BLaER1 treated with 17β-estradiol and CSF1 and Interleukin-3, amounts not matched to agents 10 nM and 100 nM (cell line): Measurements from ENCODE around the gene CERS5.

Experiments
- H3K27ac ChIP-seq, 11 experiments: shearing (Covaris generic); formaldehyde crosslinking; 2 replicates each; pipeline ENCODE4 v1.8.1; 2022
- H3K27me3 ChIP-seq, 11 experiments: shearing (Covaris generic); formaldehyde crosslinking; 2 replicates each; pipeline ENCODE4 v1.8.1; 2022
- H3K36me3 ChIP-seq, 11 experiments: shearing (Covaris generic); formaldehyde crosslinking; 2 replicates each; pipeline ENCODE4 v1.8.1; 2022
- H3K4me1 ChIP-seq, 10 experiments: shearing (Covaris generic); formaldehyde crosslinking; 2 replicates each; pipeline ENCODE4 v1.8.1; 2022
- H3K4me2 ChIP-seq, 11 experiments: shearing (Covaris generic); formaldehyde crosslinking; 2 replicates each; pipeline ENCODE4 v1.8.1; 2022
- H3K4me3 ChIP-seq, 10 experiments: shearing (Covaris generic); formaldehyde crosslinking; 2 replicates each; pipeline ENCODE4 v1.8.1; 2022
- H3K9ac ChIP-seq, 11 experiments: shearing (Covaris generic); formaldehyde crosslinking; 2 replicates each; pipeline ENCODE4 v1.8.1; 2022
- H3K9me3 ChIP-seq, 11 experiments: shearing (Covaris generic); formaldehyde crosslinking; replicated peaks in 1 of 11; 2 replicates each; pipeline ENCODE4 v1.8.1; 2022
- H4K20me1 ChIP-seq, 11 experiments: shearing (Covaris generic); formaldehyde crosslinking; 2 replicates each; pipeline ENCODE4 v1.8.1; 2022
- Cebpa-rat ChIP-seq, 11 experiments: shearing (Covaris generic); IDR thresholded peaks; 2 replicates each; pipeline ENCODE4 v1.8.1; 2022

The CERS5 gene

GRCh38 chr12:50099302-50100008 lies 67.7 kb downstream of the CERS5 start:
- 0 out of 22 replicates have a peak overlapping the region, but pooled peaks of 1 of the 11 experiments have one; percentile 8 for H3K9ac ChIP-seq
- H4K20me1 ChIP-seq: peaks cover 0 to 45% (median 9%) of the 10 kb centered on the region in 11 experiments; a peak in 11 of 22 replicates
- no peaks in the 10 kb centered on the region for H3K9me3 ChIP-seq
- no peak overlapping the region for H3K4me3 ChIP-seq
- no peaks in the 10 kb centered on the region for H3K27me3 ChIP-seq
- no peak overlapping the region for H3K4me2 ChIP-seq
- TF ChIP-seq Cebpa-rat (IDR thresholded peaks at IDR 0.05): no peak
- no peak overlapping the region; a peak in 1 of 22 replicates for H3K27ac ChIP-seq
- peaks cover 14 to 26% (median 23%) of the 10 kb centered on the region in 10 experiments; a peak in 17 of 20 replicates for H3K4me1 ChIP-seq
- H3K36me3 ChIP-seq: peaks cover 63 to 83% (median 77%) of the 10 kb centered on the region in 11 experiments

- peaks cover 78 to 98% (median 92%) of the 10 kb centered on the region in 11 experiments for H3K36me3 ChIP-seq
- H3K4me1 ChIP-seq: peaks cover 6 to 13% (median 9%) of the 10 kb centered on the region in 10 experiments; a peak in 14 of 20 replicates
- peaks cover 0 to 48% (median 9%) of the 10 kb centered on the region in 11 experiments; a peak in 11 of 22 replicates for H4K20me1 ChIP-seq
- H3K27ac ChIP-seq: no peak overlapping the region
- H3K27me3 ChIP-seq: no peaks in the 10 kb centered on the region
- no peak overlapping the region for H3K4me3 ChIP-seq
- no peaks in the 10 kb centered on the region for H3K9me3 ChIP-seq
- H3K4me2 ChIP-seq: no peak overlapping the region
- H3K9ac ChIP-seq: no peak overlapping the region
- no peak for TF ChIP-seq Cebpa-rat (IDR thresholded peaks at IDR 0.05)
Measured at GRCh38 chr12:50097952-50098351, 69.2 kb downstream of the CERS5 start.

- TF ChIP-seq Cebpa-rat (IDR thresholded peaks at IDR 0.05): no peak
- H3K9ac ChIP-seq: no peak overlapping the region
- H3K4me3 ChIP-seq: no peak overlapping the region
- no peaks in the 10 kb centered on the region for H3K9me3 ChIP-seq
- peaks cover 0 to 49% (median 37%) of the 10 kb centered on the region in 11 experiments; a peak in 19 of 22 replicates for H4K20me1 ChIP-seq
- H3K27ac ChIP-seq: no peak overlapping the region
- peaks cover 21 to 36% (median 32%) of the 10 kb centered on the region in 10 experiments for H3K4me1 ChIP-seq
- peaks cover 85 to 91% (median 90%) of the 10 kb centered on the region in 11 experiments for H3K36me3 ChIP-seq
- no peak overlapping the region for H3K4me2 ChIP-seq
- no peaks in the 10 kb centered on the region for H3K27me3 ChIP-seq
Measured at GRCh38 chr12:50090391-50090790, 76.8 kb downstream of the CERS5 start.

- no peak overlapping the region for H3K27ac ChIP-seq
- no peak for TF ChIP-seq Cebpa-rat (IDR thresholded peaks at IDR 0.05)
- H3K9ac ChIP-seq: no peak overlapping the region
- peaks cover 21 to 36% (median 32%) of the 10 kb centered on the region in 10 experiments for H3K4me1 ChIP-seq
- H3K4me3 ChIP-seq: no peak overlapping the region
- H3K36me3 ChIP-seq: peaks cover 78 to 85% (median 84%) of the 10 kb centered on the region in 11 experiments
- no peaks in the 10 kb centered on the region for H3K9me3 ChIP-seq
- H3K4me2 ChIP-seq: no peak overlapping the region
- peaks cover 0 to 48% (median 37%) of the 10 kb centered on the region in 11 experiments; a peak in 19 of 22 replicates for H4K20me1 ChIP-seq
- no peaks in the 10 kb centered on the region for H3K27me3 ChIP-seq
Measured at GRCh38 chr12:50089730-50090129, 77.4 kb downstream of the CERS5 start.

- peak overlapping the region in 6 of 11 experiments; percentile 16 to 57 (median 40); a peak in 6 of 22 replicates for H3K9ac ChIP-seq
- TF ChIP-seq Cebpa-rat (IDR thresholded peaks at IDR 0.05): 0 out of 22 replicates have a peak, but pooled peaks of 1 of the 11 experiments have one; percentile 26
Measured at GRCh38 chr12:50088577-50089335, 78.4 kb downstream of the CERS5 start.

GRCh38 chr12:50087995-50088394 lies 79.2 kb downstream of the CERS5 start:
- peak overlapping the region in 9 of 11 experiments; percentile 1 to 60 (median 35); a peak in 12 of 22 replicates for H3K27ac ChIP-seq
- peak overlapping the region; percentile 16 to 93 (median 49) for H3K4me2 ChIP-seq
- peaks cover 35 to 52% (median 44%) of the 10 kb centered on the region in 10 experiments for H3K4me1 ChIP-seq
- H4K20me1 ChIP-seq: peaks cover 0 to 47% (median 37%) of the 10 kb centered on the region in 11 experiments; a peak in 19 of 22 replicates
- H3K4me3 ChIP-seq: peak overlapping the region in 1 of 10 experiments; percentile 24; a peak in 1 of 20 replicates
- H3K9ac ChIP-seq: peak overlapping the region in 10 of 11 experiments; percentile 13 to 57 (median 40); a peak in 15 of 22 replicates
- H3K27me3 ChIP-seq: no peaks in the 10 kb centered on the region
- H3K36me3 ChIP-seq: peaks cover 61 to 68% (median 66%) of the 10 kb centered on the region in 11 experiments
- H3K9me3 ChIP-seq: no peaks in the 10 kb centered on the region
- TF ChIP-seq Cebpa-rat (IDR thresholded peaks at IDR 0.05): no peak

More at GRCh38 chr12:50088577-50089335, 78.4 kb downstream of the CERS5 start:
- H3K36me3 ChIP-seq: peaks cover 69 to 75% (median 74%) of the 10 kb centered on the region in 11 experiments
- no peak overlapping the region for H3K4me3 ChIP-seq
- H3K4me1 ChIP-seq: peaks cover 30 to 45% (median 39%) of the 10 kb centered on the region in 10 experiments
- H3K9me3 ChIP-seq: no peaks in the 10 kb centered on the region
- H3K27ac ChIP-seq: peak overlapping the region in 7 of 11 experiments; percentile 14 to 60 (median 26); a peak in 9 of 22 replicates
- H3K27me3 ChIP-seq: no peaks in the 10 kb centered on the region
- H4K20me1 ChIP-seq: peaks cover 0 to 47% (median 37%) of the 10 kb centered on the region in 11 experiments; a peak in 19 of 22 replicates
- peak overlapping the region; percentile 18 to 93 (median 49); a peak in 19 of 22 replicates for H3K4me2 ChIP-seq

GRCh38 chr12:50087151-50087550 lies 80.0 kb downstream of the CERS5 start:
- Histone ChIP-seq H3K9me3 (no peaks in the 10 kb centered on the region), H3K36me3 (peaks cover 53 to 59% (median 58%) of the 10 kb centered on the region in 11 experiments), H4K20me1 (peaks cover 0 to 47% (median 37%) of the 10 kb centered on the region in 11 experiments; a peak in 19 of 22 replicates), H3K4me2 (peak overlapping the region in 10 of 11 experiments; percentile 16 to 93 (median 81); a peak in 16 of 22 replicates), H3K27ac (peak overlapping the region in 9 of 11 experiments; percentile 1 to 60 (median 35); a peak in 9 of 22 replicates), H3K27me3 (no peaks in the 10 kb centered on the region), H3K4me3 (no peak overlapping the region), H3K4me1 (peaks cover 35 to 52% (median 44%) of the 10 kb centered on the region in 10 experiments), H3K9ac (peak overlapping the region; percentile 13 to 57 (median 38); a peak in 14 of 22 replicates)
- TF ChIP-seq Cebpa-rat (IDR thresholded peaks at IDR 0.05): no peak

- TF ChIP-seq Cebpa-rat (IDR thresholded peaks at IDR 0.05): no peak
- peaks cover 0 to 47% (median 37%) of the 10 kb centered on the region in 11 experiments; a peak in 19 of 22 replicates for H4K20me1 ChIP-seq
- H3K27ac ChIP-seq: peak overlapping the region in 10 of 11 experiments; percentile 77 to 94 (median 88); a peak in 18 of 22 replicates
Measured at GRCh38 chr12:50086148-50086547, 81.0 kb downstream of the CERS5 start.

More at GRCh38 chr12:50086148-50086547, 81.0 kb downstream of the CERS5 start:
- H3K27me3 ChIP-seq: no peaks in the 10 kb centered on the region
- peaks cover 35 to 52% (median 44%) of the 10 kb centered on the region in 10 experiments for H3K4me1 ChIP-seq
- no peaks in the 10 kb centered on the region for H3K9me3 ChIP-seq
- H3K36me3 ChIP-seq: peaks cover 43 to 49% (median 48%) of the 10 kb centered on the region in 11 experiments
- peak overlapping the region; percentile 54 to 79 (median 70) for H3K4me3 ChIP-seq
- H3K9ac ChIP-seq: peak overlapping the region; percentile 74 to 92 (median 89)
- H3K4me2 ChIP-seq: peak overlapping the region; percentile 75 to 97 (median 88)
